GM18951 (cell line): ENCODE data around the gene ARF6.
"Not testable (repeated sequence)": the region's sequence is repeated elsewhere in the genome, so short reads cannot be mapped to it uniquely, and the experiment has no call there.

Source experiments
- POLR2A ChIP-seq: IDR thresholded peaks from 4 replicates; pipeline ENCODE4 v1.6.1; 2011; ENCODE audit warnings: mild to moderate bottlenecking; ENCODE audit not compliant: insufficient read length, insufficient read depth; ENCODE audit errors: extremely low read depth
- in situ Hi-C: fragments of 300-500 bp; cut with MboI; formaldehyde crosslinking; loops from one replicate; pipeline ENCODE4 v1.12.0; 2022; ENCODE audit warnings: low sequenced_read_pairs, mixed read lengths, inconsistent platforms; ENCODE audit not compliant: unreplicated experiment

Gene ARF6

DNA sequence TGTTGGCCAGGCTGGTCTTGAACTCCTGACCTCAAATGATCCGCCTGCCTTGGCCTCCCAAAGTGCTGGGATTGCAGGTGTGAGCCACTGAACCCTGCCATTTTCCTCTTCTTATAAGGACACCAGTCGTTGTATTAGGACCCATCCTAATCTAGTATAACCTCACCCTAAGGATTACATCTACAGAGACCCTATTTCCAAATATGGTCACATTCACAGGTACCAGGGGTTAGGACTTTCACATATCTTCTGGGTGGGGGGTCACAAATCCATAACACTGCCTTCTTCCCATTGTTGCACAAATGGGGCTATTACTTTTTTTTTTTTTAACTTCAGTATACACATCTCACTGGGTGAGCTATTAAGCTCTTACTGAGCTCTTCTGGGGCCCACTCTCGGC lies 38.6 kb downstream of the ARF6 start:
- no peak for TF ChIP-seq POLR2A
- in situ Hi-C loops = no loop called here

DNA sequence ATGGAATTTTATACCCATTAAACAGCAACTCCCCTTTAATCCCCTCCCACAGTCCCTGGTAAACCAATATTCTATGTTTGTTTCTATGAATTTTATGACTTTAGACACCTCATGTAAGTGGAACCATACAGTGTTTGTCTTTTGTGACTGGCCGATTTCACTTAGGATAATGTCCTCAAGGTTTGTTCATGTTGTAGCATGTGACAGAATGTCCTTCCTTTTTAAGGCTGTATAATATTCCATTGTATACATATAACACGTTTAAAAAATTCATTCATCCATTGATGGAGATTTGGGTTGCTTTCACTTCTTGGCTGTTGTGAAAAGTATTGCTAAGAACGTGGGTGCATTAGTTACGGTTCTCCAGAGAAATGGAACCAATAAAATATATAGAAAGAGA lies 40.2 kb downstream of the ARF6 start:
- no peak for TF ChIP-seq POLR2A
- in situ Hi-C loops = no loop called here

DNA sequence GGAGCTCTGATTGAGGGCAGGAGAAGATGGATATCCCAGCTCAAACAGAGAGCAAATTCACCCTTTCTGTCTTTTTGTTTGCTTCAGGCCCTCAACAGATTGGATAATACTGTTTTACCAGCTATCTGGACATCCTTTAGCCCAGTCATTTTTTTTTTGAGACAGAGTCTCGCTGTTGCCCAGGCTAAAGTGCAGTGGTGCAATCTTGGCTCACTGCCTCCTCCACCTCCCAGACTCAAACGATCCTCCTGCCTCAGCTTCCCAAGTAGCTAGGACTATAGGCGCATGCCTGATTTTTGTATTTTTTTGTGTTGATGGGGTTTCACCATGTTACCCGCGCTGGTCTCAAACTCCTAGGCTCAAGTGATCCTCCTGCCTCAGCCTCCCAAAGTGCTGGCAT lies 40.8 kb downstream of the ARF6 start:
- in situ Hi-C loops = no loop called here
- no peak for TF ChIP-seq POLR2A

DNA sequence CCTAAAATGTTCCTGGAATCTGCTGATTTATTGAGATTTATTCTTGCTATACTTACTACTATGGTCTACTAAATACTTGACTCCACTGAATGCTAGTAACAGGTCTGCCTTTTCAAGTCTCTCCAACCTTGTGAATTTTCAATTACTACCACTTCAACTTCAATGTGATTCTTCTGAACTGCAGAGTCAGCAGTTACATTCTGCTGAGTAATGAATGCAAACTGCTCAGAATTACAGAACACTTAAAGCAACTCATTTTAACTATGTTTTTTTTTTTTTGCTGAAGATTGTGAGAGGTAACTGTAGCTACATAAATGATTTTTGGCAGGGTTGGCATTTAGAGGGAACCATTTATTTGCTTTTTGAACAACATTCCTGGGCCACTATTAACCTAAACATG lies 41.8 kb downstream of the ARF6 start:
- no peak for TF ChIP-seq POLR2A
- in situ Hi-C loops = no loop called here

DNA sequence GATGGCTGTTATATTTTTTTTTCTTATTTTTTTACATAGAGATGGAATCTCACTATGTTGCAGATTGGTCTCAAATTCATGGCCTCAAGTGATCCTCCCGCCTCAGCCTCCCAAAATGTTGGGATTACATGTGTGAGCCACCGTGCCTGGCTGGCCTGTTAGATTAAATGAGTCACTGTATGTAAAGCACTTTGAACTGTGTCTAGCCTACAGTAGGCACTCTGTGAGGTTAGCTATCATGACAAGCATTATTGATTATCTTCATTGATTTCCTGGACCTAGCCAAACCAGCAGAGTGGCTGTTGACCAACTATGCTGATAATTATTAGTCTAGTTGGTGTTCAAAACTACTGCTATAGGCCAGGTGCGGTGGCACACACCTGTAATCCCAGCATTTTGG lies 42.6 kb downstream of the ARF6 start:
- TF ChIP-seq POLR2A = no peak
- in situ Hi-C loops = no loop called here

DNA sequence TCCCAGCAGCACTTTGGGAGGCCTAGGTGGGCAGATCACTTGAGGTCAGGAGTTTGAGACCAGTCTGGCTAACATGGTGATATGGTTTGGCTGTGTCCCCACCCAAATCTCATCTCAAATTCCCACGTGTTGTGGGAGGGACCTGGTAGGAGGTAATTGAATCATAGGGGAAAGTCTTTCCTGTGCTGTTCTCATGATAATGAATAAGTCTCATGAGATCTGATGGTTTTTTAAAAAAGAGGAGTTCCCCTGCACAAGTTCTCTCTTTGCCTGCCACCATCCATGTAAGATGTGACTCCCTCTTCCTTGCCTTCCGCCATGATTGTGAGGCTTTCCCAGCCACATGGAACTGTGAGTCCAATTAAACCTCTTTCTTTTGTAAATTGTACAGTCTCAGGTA lies 43.4 kb downstream of the ARF6 start:
- in situ Hi-C loops = not testable (repeated sequence)

DNA sequence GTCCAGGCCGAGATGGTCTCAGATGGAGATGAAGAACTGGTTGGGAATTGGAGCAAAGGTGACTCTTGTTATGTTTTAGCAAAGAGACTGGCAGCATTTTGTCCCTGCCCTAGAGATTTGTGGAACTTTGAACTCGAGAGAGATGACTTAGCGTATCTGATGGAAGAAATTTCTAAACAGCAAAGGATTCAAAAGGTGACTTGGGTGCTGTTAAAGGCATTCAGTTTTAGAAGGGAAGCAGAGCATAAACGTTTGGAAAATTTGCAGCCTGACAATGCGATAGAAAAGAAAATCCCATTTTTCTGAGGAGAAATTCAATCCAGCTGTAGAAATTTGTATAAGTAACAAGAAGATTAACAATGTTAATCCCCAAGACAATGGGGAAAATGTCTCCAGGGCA lies 44.0 kb downstream of the ARF6 start:
- in situ Hi-C loops = not testable (repeated sequence)

DNA sequence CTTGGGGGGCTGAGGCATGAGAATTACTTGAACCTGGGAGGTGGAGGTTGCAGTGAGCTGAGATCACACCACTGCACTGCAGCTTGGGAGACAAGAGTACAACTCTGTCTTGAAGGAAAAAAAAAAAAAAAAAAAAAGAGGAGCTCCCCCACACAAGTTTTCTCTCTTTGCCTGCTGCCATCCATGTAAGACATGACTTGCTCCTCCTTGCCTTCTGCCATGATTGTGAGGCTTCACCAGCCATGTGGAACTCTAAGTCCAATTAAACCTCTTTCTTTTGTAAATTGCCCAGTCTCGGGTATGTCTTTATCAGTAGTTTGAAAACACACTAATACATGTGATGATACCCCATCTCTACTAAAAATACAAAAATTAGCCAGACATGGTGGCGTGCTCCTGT lies 46.3 kb downstream of the ARF6 start:
- in situ Hi-C loops = not testable (repeated sequence)

DNA sequence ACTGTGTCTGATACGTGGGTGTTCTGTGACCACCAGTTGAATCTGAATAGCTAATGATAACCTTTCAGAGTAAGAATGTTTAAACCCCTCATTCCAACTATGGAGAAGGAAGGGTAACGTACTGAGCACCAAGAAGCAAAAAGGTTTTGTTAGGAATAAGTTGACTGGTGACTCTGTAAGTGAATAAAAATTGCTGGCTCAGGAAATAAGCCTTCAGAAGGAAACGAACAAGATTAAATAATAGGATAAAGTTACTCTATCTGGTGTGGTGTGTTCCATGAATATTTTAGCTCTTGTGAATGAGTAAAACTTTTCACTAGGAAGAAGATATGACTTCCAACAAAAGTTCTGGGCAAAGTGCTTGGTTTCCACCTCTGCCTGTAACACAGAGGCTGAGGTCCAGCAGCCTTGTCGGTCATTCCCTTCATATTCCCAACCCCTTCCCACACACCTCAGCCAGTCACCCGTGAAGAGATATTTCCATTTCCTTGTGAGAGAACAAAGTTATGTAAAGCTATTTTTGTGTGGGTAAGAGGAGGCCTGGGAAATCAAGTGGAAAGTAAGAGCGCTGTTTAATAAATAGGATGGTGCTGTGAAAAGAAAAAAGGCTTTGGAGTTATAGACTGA lies 47.1 kb downstream of the ARF6 start:
- in situ Hi-C loops = no loop called here
- no peak for TF ChIP-seq POLR2A

DNA sequence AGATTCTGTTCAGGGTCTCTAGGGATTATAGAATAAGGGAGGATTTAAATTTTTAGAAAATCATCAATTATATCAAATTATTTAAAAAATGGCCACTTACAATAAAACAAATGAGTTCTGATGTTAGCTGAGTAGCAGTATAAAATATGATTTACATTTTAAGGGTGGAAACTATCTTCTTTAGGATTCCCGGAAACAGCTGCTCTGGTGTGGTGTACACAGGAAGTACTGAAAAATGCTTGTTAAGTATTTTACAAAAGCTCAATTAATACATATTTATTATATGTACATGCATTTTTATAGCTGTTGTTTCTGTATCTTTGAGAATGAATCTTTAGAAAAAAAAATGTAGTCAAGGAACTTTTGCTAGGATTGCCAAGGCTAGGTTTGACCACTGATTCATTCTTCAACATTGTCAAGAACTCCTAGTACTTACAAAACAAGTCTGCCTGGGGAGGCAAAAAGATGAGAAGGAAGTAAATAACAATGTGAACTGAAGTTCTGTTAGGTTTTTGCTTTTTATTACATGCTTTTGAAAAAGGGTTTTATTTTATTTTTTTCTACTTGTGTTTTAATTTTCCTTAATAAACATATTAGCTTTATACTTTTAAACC lies 48.0 kb downstream of the ARF6 start:
- in situ Hi-C loops = no loop called here
- no peak for TF ChIP-seq POLR2A

DNA sequence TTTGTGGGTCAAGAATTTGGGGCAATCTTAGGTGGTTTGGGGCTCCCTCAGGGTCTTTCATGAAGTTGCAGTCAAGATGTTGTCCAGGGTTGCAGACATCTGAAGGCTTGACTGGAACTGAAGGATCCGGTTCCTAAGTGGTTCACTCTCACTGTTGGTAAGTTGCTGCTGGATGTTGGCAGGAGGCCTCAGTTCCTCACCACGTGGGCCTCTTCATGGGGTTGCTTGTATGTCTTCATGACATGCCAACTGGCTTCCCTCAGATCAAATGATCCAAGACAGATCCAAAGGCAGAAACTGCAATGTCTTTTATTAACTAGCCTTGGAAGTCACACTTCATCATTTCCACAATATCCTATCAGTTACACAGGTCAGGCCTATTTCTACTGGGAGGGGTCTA lies 49.2 kb downstream of the ARF6 start:
- TF ChIP-seq POLR2A = no peak
- in situ Hi-C loops = no loop called here

DNA sequence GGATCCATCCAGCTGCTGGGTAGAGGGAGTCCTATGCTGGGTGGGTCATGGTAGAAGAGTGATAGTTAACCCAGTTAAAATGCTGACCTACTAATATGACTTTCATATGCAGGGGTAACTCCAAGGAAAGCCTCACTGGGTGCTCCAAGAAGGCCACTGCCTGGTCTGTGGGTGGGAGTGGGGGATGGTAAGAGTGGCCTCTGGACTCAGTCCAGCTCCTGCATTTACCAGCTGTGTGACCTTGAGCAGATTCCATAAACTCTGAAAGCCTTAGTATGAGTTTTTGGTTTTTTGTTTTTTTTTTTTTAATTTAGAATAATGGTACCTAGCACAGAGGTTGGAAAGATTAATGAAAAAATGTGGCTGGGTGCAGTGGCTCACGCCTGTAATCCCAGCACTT lies 51.6 kb downstream of the ARF6 start:
- no peak for TF ChIP-seq POLR2A
- in situ Hi-C loops = no loop called here

DNA sequence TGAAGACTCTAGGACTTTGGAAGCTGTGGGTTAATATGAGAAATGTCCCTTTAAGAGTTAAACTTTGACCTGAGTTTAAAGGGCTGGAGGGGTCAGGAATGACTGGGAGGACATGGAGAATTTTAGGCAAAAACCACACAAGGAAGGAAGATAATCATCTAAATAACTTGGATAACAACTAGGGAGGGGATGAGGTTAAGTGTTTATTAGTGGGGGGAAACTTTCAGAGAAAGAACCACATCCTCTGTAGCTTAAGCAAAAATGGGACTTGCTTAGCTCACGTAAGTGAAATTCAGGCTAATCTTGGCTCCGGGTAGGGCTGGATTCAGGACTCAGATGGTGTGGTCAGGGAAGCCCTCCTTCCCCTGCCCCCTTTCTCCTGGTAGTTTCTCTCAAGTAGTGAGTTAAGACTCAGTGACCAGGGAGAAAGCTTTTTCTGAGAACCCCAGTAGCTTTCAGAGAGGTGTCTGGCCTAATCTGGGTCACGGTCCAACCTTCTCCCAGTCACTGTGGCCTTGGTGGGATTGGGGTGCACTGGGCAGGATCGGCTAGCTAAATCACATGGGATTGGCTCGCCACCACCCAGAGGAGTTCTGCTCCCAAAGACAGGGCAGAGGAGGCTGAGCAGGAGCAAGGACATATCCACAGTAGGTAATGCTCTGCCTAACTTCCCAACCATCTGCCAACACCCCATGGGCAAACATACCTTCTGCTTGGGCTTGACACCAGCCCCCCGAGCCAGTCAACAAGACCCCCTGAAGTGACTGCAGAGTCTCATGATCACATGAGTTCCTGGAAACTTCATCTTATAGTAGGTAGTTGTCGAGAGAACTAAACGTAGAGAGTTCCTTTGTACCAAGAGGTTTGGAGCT lies 52.8 kb downstream of the ARF6 start:
- in situ Hi-C loops = no loop called here

More for the DNA sequence above, 52.8 kb downstream of the ARF6 start:
- TF ChIP-seq POLR2A = no peak
